Measurements from ENCODE around the gene SEMA3F.

The SEMA3F gene

DNA sequence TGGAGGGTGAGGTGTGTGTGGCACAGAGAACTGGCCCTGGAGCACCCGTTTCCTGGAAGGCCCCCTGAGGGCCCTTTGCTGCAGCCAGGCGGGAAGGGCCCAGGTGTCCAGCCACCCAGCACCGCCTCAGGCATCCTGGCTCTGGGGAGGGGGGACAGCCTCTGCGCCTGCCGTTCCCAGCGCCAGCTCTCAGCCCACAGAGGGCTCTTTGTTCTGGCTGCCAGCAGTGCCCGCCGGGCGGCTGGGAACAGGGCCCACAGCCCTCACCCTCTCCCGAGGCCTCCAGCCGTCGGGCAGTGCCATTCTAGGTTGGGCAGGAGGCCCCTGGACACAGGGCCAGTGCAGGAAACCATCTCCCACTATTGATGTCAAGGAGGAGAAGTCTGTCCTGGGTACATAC lies 58.2 kb downstream of the SEMA3F start:
- Histone ChIP-seq H3K4me1 (ENCODE audit: control insufficient read depth, insufficient read depth, low read depth, low read length) (peaks cover 6% of the 10 kb centered on the region), H3K4me3 (ENCODE audit: insufficient read depth in 1 of 2, low read depth in 1 of 2, low read length in 2 of 2) (no peak overlapping the region), H3K36me3 (ENCODE audit: control insufficient read depth in 1 of 2, insufficient read depth in 2 of 2, low read depth in 1 of 2, low read length in 2 of 2) (no peaks in the 10 kb centered on the region), H2AFZ (ENCODE audit: low read depth, low read length) (no peak overlapping the region), H4K8ac (ENCODE audit: low read length) (no peak overlapping the region), H3K4ac (ENCODE audit: low read depth in 1 of 2, low read length in 2 of 2) (no peak overlapping the region), H3K27ac (ENCODE audit: low read length, poor library complexity, severe bottlenecking) (no peak overlapping the region), H2BK120ac (ENCODE audit: low read depth, low read length) (no peak overlapping the region), H3K9ac (ENCODE audit: low read length) (no peak overlapping the region), H3K79me1 (replicated peaks; ENCODE audit: low read length, poor library complexity, severe bottlenecking) (no peaks in the 10 kb centered on the region), H3K27me3 (ENCODE audit: control insufficient read depth in 1 of 2, insufficient read depth in 1 of 2, low read length in 2 of 2) (peaks cover 22 to 51% of the 10 kb centered on the region in 2 experiments), H3K23ac (ENCODE audit: low read length in 2 of 2) (no peak overlapping the region), H3K4me2 (ENCODE audit: low read length, poor library complexity, severe bottlenecking) (no peak overlapping the region), H2BK12ac (ENCODE audit: low read length in 2 of 2) (no peak overlapping the region), H2BK5ac (ENCODE audit: low read depth, low read length, poor library complexity, severe bottlenecking) (no peak overlapping the region), H3K14ac (ENCODE audit: low read length in 2 of 2) (no peak overlapping the region), H3K9me3 (ENCODE audit: control insufficient read depth, low read length) (no peaks in the 10 kb centered on the region), H2AK5ac (ENCODE audit: low read length, severe bottlenecking) (no peak overlapping the region), H3K18ac (ENCODE audit: low read depth in 1 of 2, low read length in 2 of 2) (no peak overlapping the region), H4K91ac (ENCODE audit: low read length) (no peak overlapping the region), H2BK15ac (ENCODE audit: low read depth, poor library complexity, severe bottlenecking) (peak overlapping the region; percentile 33)
- WGBS = 95% methylated on average over 12 of the region's 12 CpGs
- no peak for DNase-seq

- no peak overlapping the region for H4K8ac ChIP-seq (ENCODE audit: low read length)
- no peak overlapping the region for H3K4me3 ChIP-seq (ENCODE audit: insufficient read depth in 1 of 2, low read depth in 1 of 2, low read length in 2 of 2)
- H2BK12ac ChIP-seq (ENCODE audit: low read length in 2 of 2) = no peak overlapping the region
- no peak overlapping the region for H3K14ac ChIP-seq (ENCODE audit: low read length in 2 of 2)
- no peaks in the 10 kb centered on the region for H3K36me3 ChIP-seq (ENCODE audit: control insufficient read depth in 1 of 2, insufficient read depth in 2 of 2, low read depth in 1 of 2, low read length in 2 of 2)
- H3K4ac ChIP-seq (ENCODE audit: low read depth in 1 of 2, low read length in 2 of 2) = no peak overlapping the region
- no peak overlapping the region for H3K9ac ChIP-seq (ENCODE audit: low read length)
- no peak overlapping the region for H3K27ac ChIP-seq (ENCODE audit: low read length, poor library complexity, severe bottlenecking)
- no peak overlapping the region for H2AK5ac ChIP-seq (ENCODE audit: low read length, severe bottlenecking)
- no peak overlapping the region for H3K4me2 ChIP-seq (ENCODE audit: low read length, poor library complexity, severe bottlenecking)
- peaks cover 19 to 43% of the 10 kb centered on the region in 2 experiments for H3K27me3 ChIP-seq (ENCODE audit: control insufficient read depth in 1 of 2, insufficient read depth in 1 of 2, low read length in 2 of 2)
- H4K91ac ChIP-seq (ENCODE audit: low read length) = no peak overlapping the region
- no peak overlapping the region for H2BK5ac ChIP-seq (ENCODE audit: low read depth, low read length, poor library complexity, severe bottlenecking)
- no peaks in the 10 kb centered on the region for H3K9me3 ChIP-seq (ENCODE audit: control insufficient read depth, low read length)
- no peak overlapping the region for H2BK120ac ChIP-seq (ENCODE audit: low read depth, low read length)
- H2BK15ac ChIP-seq (ENCODE audit: low read depth, poor library complexity, severe bottlenecking) = no peak overlapping the region
- H3K4me1 ChIP-seq (ENCODE audit: control insufficient read depth, insufficient read depth, low read depth, low read length) = peaks cover 6% of the 10 kb centered on the region
- WGBS = 78% methylated on average over 10 of the region's 10 CpGs
- no peak for DNase-seq
- no peak overlapping the region for H2AFZ ChIP-seq (ENCODE audit: low read depth, low read length)
- H3K79me1 ChIP-seq (replicated peaks; ENCODE audit: low read length, poor library complexity, severe bottlenecking) = no peaks in the 10 kb centered on the region
- no peak overlapping the region for H3K23ac ChIP-seq (ENCODE audit: low read length in 2 of 2)
- no peak overlapping the region for H3K18ac ChIP-seq (ENCODE audit: low read depth in 1 of 2, low read length in 2 of 2)
Measured at GRCh38 chr3:50214824-50215223, 59.7 kb downstream of the SEMA3F start.

GRCh38 chr3:50215529-50215928 lies 60.4 kb downstream of the SEMA3F start:
- Histone ChIP-seq H3K23ac (ENCODE audit: low read length in 2 of 2) (no peak overlapping the region), H2AK5ac (ENCODE audit: low read length, severe bottlenecking) (no peak overlapping the region), H3K27me3 (ENCODE audit: control insufficient read depth in 1 of 2, insufficient read depth in 1 of 2, low read length in 2 of 2) (peaks cover 15 to 39% of the 10 kb centered on the region in 2 experiments), H3K27ac (ENCODE audit: low read length, poor library complexity, severe bottlenecking) (no peak overlapping the region), H2AFZ (ENCODE audit: low read depth, low read length) (no peak overlapping the region), H4K91ac (ENCODE audit: low read length) (no peak overlapping the region), H4K8ac (ENCODE audit: low read length) (no peak overlapping the region), H3K4me3 (ENCODE audit: insufficient read depth in 1 of 2, low read depth in 1 of 2, low read length in 2 of 2) (no peak overlapping the region), H3K79me1 (replicated peaks; ENCODE audit: low read length, poor library complexity, severe bottlenecking) (no peaks in the 10 kb centered on the region), H3K36me3 (ENCODE audit: control insufficient read depth in 1 of 2, insufficient read depth in 2 of 2, low read depth in 1 of 2, low read length in 2 of 2) (no peaks in the 10 kb centered on the region), H3K14ac (ENCODE audit: low read length in 2 of 2) (no peak overlapping the region), H2BK12ac (ENCODE audit: low read length in 2 of 2) (no peak overlapping the region), H3K4me1 (ENCODE audit: control insufficient read depth, insufficient read depth, low read depth, low read length) (peaks cover 4% of the 10 kb centered on the region), H2BK15ac (ENCODE audit: low read depth, poor library complexity, severe bottlenecking) (no peak overlapping the region), H3K4ac (ENCODE audit: low read depth in 1 of 2, low read length in 2 of 2) (no peak overlapping the region), H2BK5ac (ENCODE audit: low read depth, low read length, poor library complexity, severe bottlenecking) (no peak overlapping the region), H3K18ac (ENCODE audit: low read depth in 1 of 2, low read length in 2 of 2) (no peak overlapping the region), H3K4me2 (ENCODE audit: low read length, poor library complexity, severe bottlenecking) (no peak overlapping the region), H2BK120ac (ENCODE audit: low read depth, low read length) (no peak overlapping the region), H3K9ac (ENCODE audit: low read length) (no peak overlapping the region), H3K9me3 (ENCODE audit: control insufficient read depth, low read length) (no peaks in the 10 kb centered on the region)
- no peak for DNase-seq
- 77% methylated on average over 7 of the region's 9 CpGs for WGBS

GRCh38 chr3:50217681-50218080 lies 62.6 kb downstream of the SEMA3F start:
- Histone ChIP-seq H3K4me1 (ENCODE audit: control insufficient read depth, insufficient read depth, low read depth, low read length) (no peaks in the 10 kb centered on the region), H3K23ac (ENCODE audit: low read length in 2 of 2) (no peak overlapping the region), H3K9ac (ENCODE audit: low read length) (no peak overlapping the region), H3K36me3 (ENCODE audit: control insufficient read depth in 1 of 2, insufficient read depth in 2 of 2, low read depth in 1 of 2, low read length in 2 of 2) (no peaks in the 10 kb centered on the region), H2BK15ac (ENCODE audit: low read depth, poor library complexity, severe bottlenecking) (no peak overlapping the region), H4K8ac (ENCODE audit: low read length) (no peak overlapping the region), H3K18ac (ENCODE audit: low read depth in 1 of 2, low read length in 2 of 2) (no peak overlapping the region), H2BK5ac (ENCODE audit: low read depth, low read length, poor library complexity, severe bottlenecking) (no peak overlapping the region), H3K27ac (ENCODE audit: low read length, poor library complexity, severe bottlenecking) (no peak overlapping the region), H2BK12ac (ENCODE audit: low read length in 2 of 2) (no peak overlapping the region), H3K79me1 (replicated peaks; ENCODE audit: low read length, poor library complexity, severe bottlenecking) (no peaks in the 10 kb centered on the region), H4K91ac (ENCODE audit: low read length) (no peak overlapping the region), H2AFZ (ENCODE audit: low read depth, low read length) (no peak overlapping the region), H2AK5ac (ENCODE audit: low read length, severe bottlenecking) (no peak overlapping the region), H2BK120ac (ENCODE audit: low read depth, low read length) (no peak overlapping the region), H3K4me3 (ENCODE audit: insufficient read depth in 1 of 2, low read depth in 1 of 2, low read length in 2 of 2) (no peak overlapping the region), H3K27me3 (ENCODE audit: control insufficient read depth in 1 of 2, insufficient read depth in 1 of 2, low read length in 2 of 2) (peaks cover 12 to 39% of the 10 kb centered on the region in 2 experiments), H3K4me2 (ENCODE audit: low read length, poor library complexity, severe bottlenecking) (no peak overlapping the region), H3K9me3 (ENCODE audit: control insufficient read depth, low read length) (no peaks in the 10 kb centered on the region), H3K4ac (ENCODE audit: low read depth in 1 of 2, low read length in 2 of 2) (no peak overlapping the region), H3K14ac (ENCODE audit: low read length in 2 of 2) (peak overlapping the region in 1 of 2 experiments; percentile 35)
- WGBS = 68% methylated on average over 10 of the region's 10 CpGs
- DNase-seq = no peak
